Fibroblast of villous mesenchyme (primary cell): ENCODE data around the gene APOBEC3G. TPM values are rescaled to one million over a fixed set of nuclear protein-coding genes. Genes with fewer than 3 reads are reported as not detected.

Experiments used
- DNase-seq: peaks from one replicate; pipeline ENCODE4 v3.0.0-alpha.2; 2010; ENCODE audit warnings: low read depth
- H3K4me3 ChIP-seq: 2 replicates; pipeline ENCODE4 v1.5.1; 2011; ENCODE audit warnings: low read depth, mild to moderate bottlenecking, low read length
- total RNA-seq: library from RNA; depleted of rRNA; stranded (reverse); fragments of >200 nt; gene quantifications from 2 replicates; pipeline ENCODE4 v1.2.3, GENCODE V29; 2012
- TF ChIP-seq, protein P1 (sequence below): IDR thresholded peaks from 2 replicates; pipeline ENCODE4 v1.5.1; 2012; ENCODE audit warnings: low read depth, mild to moderate bottlenecking, low read length; ENCODE audit not compliant: insufficient read depth

APOBEC3G gene
- total RNA-seq, 1 donor = 12.1 TPM

- H3K4me3 ChIP-seq = no peak overlapping the region
- DNase-seq = peak; percentile 71
- TF ChIP-seq, protein P1, sequence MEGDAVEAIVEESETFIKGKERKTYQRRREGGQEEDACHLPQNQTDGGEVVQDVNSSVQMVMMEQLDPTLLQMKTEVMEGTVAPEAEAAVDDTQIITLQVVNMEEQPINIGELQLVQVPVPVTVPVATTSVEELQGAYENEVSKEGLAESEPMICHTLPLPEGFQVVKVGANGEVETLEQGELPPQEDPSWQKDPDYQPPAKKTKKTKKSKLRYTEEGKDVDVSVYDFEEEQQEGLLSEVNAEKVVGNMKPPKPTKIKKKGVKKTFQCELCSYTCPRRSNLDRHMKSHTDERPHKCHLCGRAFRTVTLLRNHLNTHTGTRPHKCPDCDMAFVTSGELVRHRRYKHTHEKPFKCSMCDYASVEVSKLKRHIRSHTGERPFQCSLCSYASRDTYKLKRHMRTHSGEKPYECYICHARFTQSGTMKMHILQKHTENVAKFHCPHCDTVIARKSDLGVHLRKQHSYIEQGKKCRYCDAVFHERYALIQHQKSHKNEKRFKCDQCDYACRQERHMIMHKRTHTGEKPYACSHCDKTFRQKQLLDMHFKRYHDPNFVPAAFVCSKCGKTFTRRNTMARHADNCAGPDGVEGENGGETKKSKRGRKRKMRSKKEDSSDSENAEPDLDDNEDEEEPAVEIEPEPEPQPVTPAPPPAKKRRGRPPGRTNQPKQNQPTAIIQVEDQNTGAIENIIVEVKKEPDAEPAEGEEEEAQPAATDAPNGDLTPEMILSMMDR = peak; percentile 65
These were observed 40.6 kb downstream of the APOBEC3G start for GRCh38 chr22:39117585-39118191.

DNA sequence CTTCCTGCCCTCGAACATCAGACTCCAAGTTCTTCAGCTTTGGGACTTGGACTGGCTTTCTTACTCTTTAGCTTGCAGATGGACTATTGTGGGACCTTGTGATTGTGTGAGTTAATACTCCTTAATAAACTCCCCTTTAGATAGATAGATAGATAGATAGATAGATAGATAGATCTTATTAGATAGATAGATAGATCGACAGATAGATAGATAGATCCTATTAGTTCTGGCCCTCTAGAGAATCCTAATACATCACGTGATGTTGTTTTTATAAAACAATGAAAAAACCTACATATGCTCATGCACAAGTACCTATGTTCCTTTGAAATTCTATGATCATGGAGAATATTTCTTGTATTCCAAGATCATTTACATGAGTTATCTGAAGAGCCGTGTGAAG is 43.9 kb downstream of the APOBEC3G start:
- no peak for DNase-seq
- TF ChIP-seq, protein P1 = no peak

GRCh38 chr22:39122772-39123470 is 45.8 kb downstream of the APOBEC3G start:
- DNase-seq = no peak
- no peak overlapping the region for H3K4me3 ChIP-seq
- TF ChIP-seq, protein P1 = no peak

More for the DNA sequence above, 43.9 kb downstream of the APOBEC3G start:
- no peak overlapping the region for H3K4me3 ChIP-seq

GRCh38 chr22:39123751-39124581 is 46.9 kb downstream of the APOBEC3G start:
- no peak for DNase-seq
- TF ChIP-seq, protein P1 = no peak
- no peak overlapping the region for H3K4me3 ChIP-seq

DNA sequence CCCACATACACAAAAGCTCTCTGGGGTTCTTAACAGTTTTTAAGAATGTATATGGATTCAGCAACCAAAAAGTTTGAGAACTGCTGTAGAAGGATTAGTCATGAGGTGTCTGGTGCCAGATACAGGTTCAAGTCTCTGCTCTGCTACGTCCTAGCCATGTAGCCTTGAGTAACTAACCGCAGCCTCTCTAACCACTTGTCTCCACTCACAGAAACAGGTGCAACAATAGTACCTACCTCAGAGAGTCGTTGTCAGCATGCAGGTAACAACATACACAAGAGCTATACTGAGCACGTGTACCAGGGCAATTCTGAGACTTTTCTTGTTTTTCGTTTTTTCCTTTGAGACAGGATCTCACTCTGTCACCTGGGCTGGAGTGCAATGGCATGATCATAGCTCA is 48.5 kb downstream of the APOBEC3G start:
- TF ChIP-seq, protein P1 = no peak
- no peak overlapping the region for H3K4me3 ChIP-seq
- DNase-seq = no peak

DNA sequence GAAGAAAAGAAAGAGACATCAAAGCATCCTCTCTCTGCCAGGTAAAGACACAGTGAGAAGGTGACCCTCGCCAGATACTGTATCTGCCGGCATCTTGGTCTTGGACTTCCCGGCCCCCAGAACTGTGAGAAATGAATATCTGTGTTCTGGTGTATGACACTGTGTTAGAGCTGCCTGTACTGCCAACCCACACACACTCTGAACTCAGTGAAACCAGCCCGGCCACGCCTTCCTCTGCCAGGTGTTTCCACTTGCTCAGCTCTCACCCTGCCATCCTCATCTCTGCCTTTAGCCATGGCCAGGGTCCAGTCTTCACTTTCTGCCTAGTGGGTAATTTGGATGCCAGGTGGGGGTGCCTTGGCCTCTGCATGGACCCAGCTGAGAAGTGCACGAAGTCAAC is 51.4 kb downstream of the APOBEC3G start:
- H3K4me3 ChIP-seq = no peak overlapping the region
- no peak for DNase-seq
- TF ChIP-seq, protein P1 = no peak
